ENCODE results near the gene TSHZ2.

The TSHZ2 gene

GRCh38 chr20:53492212-53492611 is 520.1 kb downstream of the TSHZ2 start:
- H3K27ac ChIP-seq = no peak overlapping the region
- TF ChIP-seq, protein P1, sequence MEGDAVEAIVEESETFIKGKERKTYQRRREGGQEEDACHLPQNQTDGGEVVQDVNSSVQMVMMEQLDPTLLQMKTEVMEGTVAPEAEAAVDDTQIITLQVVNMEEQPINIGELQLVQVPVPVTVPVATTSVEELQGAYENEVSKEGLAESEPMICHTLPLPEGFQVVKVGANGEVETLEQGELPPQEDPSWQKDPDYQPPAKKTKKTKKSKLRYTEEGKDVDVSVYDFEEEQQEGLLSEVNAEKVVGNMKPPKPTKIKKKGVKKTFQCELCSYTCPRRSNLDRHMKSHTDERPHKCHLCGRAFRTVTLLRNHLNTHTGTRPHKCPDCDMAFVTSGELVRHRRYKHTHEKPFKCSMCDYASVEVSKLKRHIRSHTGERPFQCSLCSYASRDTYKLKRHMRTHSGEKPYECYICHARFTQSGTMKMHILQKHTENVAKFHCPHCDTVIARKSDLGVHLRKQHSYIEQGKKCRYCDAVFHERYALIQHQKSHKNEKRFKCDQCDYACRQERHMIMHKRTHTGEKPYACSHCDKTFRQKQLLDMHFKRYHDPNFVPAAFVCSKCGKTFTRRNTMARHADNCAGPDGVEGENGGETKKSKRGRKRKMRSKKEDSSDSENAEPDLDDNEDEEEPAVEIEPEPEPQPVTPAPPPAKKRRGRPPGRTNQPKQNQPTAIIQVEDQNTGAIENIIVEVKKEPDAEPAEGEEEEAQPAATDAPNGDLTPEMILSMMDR (conservative IDR thresholded peaks at IDR 0.05) = no peak
- TF ChIP-seq ZFX (IDR thresholded peaks at IDR 0.05) = no peak

- H3K27ac ChIP-seq = no peak overlapping the region
- TF ChIP-seq ZFX (IDR thresholded peaks at IDR 0.05) = no peak
- TF ChIP-seq, protein P1 (conservative IDR thresholded peaks at IDR 0.05) = peak; percentile 27
Observed at GRCh38 chr20:53493311-53493857, 521.2 kb downstream of the TSHZ2 start.

GRCh38 chr20:53494753-53495152 is 522.6 kb downstream of the TSHZ2 start:
- H3K27ac ChIP-seq = no peak overlapping the region

DNA sequence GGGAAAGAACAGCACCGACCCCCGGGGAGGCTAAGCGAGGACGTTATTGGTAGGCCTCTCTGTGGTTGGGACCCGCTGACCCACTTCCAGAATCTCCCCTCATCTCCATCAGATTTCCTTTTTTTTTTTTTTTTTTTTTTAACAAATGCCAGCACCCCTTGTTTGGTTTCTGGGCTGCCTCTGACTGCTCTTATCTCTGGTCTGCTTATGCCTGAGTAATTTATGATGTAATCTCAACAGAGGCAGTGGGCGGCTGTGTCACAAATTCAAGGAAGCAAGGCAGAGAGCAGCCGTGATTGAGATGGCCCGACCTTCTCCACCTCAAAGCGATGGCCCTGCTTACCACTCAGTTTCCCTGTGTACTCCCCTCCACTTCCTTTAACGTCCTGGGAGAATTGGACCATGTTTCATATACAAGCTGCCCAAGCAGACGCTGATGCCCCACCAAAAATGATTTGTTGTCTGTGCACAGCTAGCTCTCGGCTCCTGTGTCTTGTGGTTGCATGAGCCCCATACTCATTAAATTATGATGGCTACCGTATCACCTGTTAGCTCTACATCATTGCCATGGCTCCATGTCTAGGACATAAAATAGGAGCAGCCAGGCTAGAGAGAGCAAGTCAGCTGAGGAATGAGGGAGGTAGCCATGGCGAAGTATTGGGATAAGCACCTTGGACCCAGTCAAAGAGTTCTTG is 523.4 kb downstream of the TSHZ2 start:
- no peak for TF ChIP-seq ZFX (IDR thresholded peaks at IDR 0.05)
- TF ChIP-seq, protein P1 (conservative IDR thresholded peaks at IDR 0.05) = no peak
- H3K27ac ChIP-seq = no peak overlapping the region

More at GRCh38 chr20:53494753-53495152, 522.6 kb downstream of the TSHZ2 start:
- TF ChIP-seq, protein P1 (conservative IDR thresholded peaks at IDR 0.05) = no peak
- TF ChIP-seq ZFX (IDR thresholded peaks at IDR 0.05) = no peak

GRCh38 chr20:53497246-53497645 is 525.1 kb downstream of the TSHZ2 start:
- no peak overlapping the region for H3K27ac ChIP-seq
- TF ChIP-seq, protein P1 (conservative IDR thresholded peaks at IDR 0.05) = no peak

GRCh38 chr20:53498341-53498740 is 526.2 kb downstream of the TSHZ2 start:
- TF ChIP-seq, protein P1 (conservative IDR thresholded peaks at IDR 0.05) = no peak
- TF ChIP-seq ZFX (IDR thresholded peaks at IDR 0.05) = no peak
- H3K27ac ChIP-seq = no peak overlapping the region

DNA sequence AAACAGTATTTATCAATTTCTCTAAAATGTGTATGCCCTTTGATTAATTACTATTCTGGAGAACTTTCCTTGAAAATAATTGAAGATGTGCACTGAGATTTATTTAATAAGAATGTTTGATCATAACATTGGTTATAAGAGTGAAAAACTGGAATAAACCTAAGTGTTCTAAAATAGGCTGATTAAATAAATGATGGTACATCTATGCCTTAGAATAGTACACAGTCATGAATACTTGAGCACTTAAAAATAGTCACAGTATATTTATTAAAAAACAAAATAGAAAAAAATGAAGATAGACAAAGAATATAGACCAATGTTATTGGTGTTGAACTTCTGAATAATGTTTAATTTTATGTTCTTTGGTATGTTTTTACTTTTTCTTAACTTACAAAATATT is 528.5 kb downstream of the TSHZ2 start:
- H3K27ac ChIP-seq = no peak overlapping the region
- TF ChIP-seq ZFX (IDR thresholded peaks at IDR 0.05) = no peak
- TF ChIP-seq, protein P1 (conservative IDR thresholded peaks at IDR 0.05) = no peak

All from C4-2B (cell line).